ENCODE measurements around the gene DGKE. TPM values are rescaled to one million over a fixed set of nuclear protein-coding genes. Genes with fewer than 3 reads are reported as not detected.

Gene DGKE
- 10 to 100 TPM in 1 of 4 donors, 1 to 10 TPM in 3; 1.7 to 10.7 (median 7.9) TPM for total RNA-seq

GRCh38 chr17:56833809-56834379 lies at the start of gene DGKE, which contains the start of gene C17orf67:
Gene DGKE, plus strand, starts transcription at chr17:56834151. Its CDS starts 645 bp downstream, at chr17:56834796.
Gene C17orf67, minus strand, starts transcription at chr17:56833920. Its CDS starts 18,110 bp downstream, at chr17:56815810.
- H3K9me3 ChIP-seq = no peaks in the 10 kb centered on the region
- DNase-seq = peak; percentile 89
- H3K4me3 ChIP-seq = peak within 1 kb of the TSS; percentile 67 to 81 (median 74)
- 2% methylated on average over 12 of the region's 66 CpGs; no CpG with 5 or more reads in 1 of the 2 donors for WGBS, 2 donors
- H3K36me3 ChIP-seq = peaks cover 0 to 9% (median 0%) of the 10 kb centered on the region in 3 donors
- peak in 2 of 4 donors; percentile 29 to 77 for TF ChIP-seq POLR2A (IDR thresholded peaks at IDR 0.05)
- peak in 1 of 6 experiments; percentile 4 for TF ChIP-seq CTCF (IDR thresholded peaks at IDR 0.05)
- H3K27ac ChIP-seq = peak within 1 kb of the TSS; percentile 80 to 93 (median 90)
- intact Hi-C loops (cut with DNase I) = no loop called here
- H3K27me3 ChIP-seq = no peaks in the 10 kb centered on the region
- peaks cover 0 to 55% (median 22%) of the 10 kb centered on the region in 3 donors for H3K4me1 ChIP-seq

DNA sequence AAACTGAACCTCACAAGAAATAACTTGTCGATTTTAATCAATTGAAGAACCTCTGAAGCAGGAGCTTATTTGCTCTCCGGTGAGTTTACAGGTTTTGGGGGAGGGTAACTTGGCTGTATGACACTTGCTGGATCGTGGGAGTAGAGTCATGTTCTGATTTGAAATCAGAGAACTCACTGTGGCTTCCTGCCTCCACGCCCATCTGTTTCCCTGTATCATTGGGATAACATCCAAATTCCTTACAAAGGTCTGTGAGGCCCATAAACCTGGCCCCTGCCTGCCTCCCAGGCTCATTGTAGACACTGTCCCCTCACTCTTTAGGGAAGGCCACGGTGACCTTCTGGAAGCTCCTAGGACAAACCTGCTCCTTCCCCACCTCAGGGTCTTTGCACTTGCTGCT lies 48.5 kb upstream of the DGKE start:
- peaks cover 0 to 16% (median 0%) of the 10 kb centered on the region in 4 donors for H3K27me3 ChIP-seq
- no peaks in the 10 kb centered on the region for H3K36me3 ChIP-seq
- H3K27ac ChIP-seq = no peak overlapping the region
- DNase-seq = no peak
- H3K9me3 ChIP-seq = no peaks in the 10 kb centered on the region
- intact Hi-C loops (cut with DNase I) = no loop called here
- H3K4me1 ChIP-seq = peaks cover 0 to 32% (median 6%) of the 10 kb centered on the region in 3 donors
- H3K4me3 ChIP-seq = no peak overlapping the region
- WGBS, 2 donors = 29 to 46% methylated on average over 5 of the region's 5 CpGs
- TF ChIP-seq CTCF (IDR thresholded peaks at IDR 0.05) (no peak), POLR2A (IDR thresholded peaks at IDR 0.05) (no peak)

GRCh38 chr17:56785997-56786680 lies 47.8 kb upstream of the DGKE start:
- no peak for DNase-seq
- Histone ChIP-seq H3K9me3 (no peaks in the 10 kb centered on the region), H3K27me3 (peaks cover 0 to 8% (median 0%) of the 10 kb centered on the region in 4 donors), H3K36me3 (no peaks in the 10 kb centered on the region), H3K4me1 (peaks cover 0 to 28% (median 6%) of the 10 kb centered on the region in 3 donors), H3K27ac (no peak overlapping the region), H3K4me3 (no peak overlapping the region)
- 66 to 89% methylated on average over 9 of the region's 9 CpGs for whole genome bisulfite sequencing, 2 donors
- intact Hi-C loops (cut with DNase I) = no loop called here
- TF ChIP-seq CTCF (IDR thresholded peaks at IDR 0.05) (no peak), POLR2A (IDR thresholded peaks at IDR 0.05) (no peak)

GRCh38 chr17:56786989-56787482 lies 46.9 kb upstream of the DGKE start:
- Histone ChIP-seq H3K36me3 (no peaks in the 10 kb centered on the region), H3K4me1 (peaks cover 0 to 28% (median 6%) of the 10 kb centered on the region in 3 donors), H3K9me3 (no peaks in the 10 kb centered on the region), H3K27ac (peak overlapping the region in 2 of 4 donors; percentile 6 to 57), H3K4me3 (no peak overlapping the region), H3K27me3 (no peaks in the 10 kb centered on the region)
- intact Hi-C loops (cut with DNase I) = no loop called here
- TF ChIP-seq CTCF (IDR thresholded peaks at IDR 0.05) (no peak), POLR2A (IDR thresholded peaks at IDR 0.05) (no peak)
- WGBS, 2 donors = 25 to 43% methylated on average over 7 of the region's 7 CpGs
- no peak for DNase-seq

GRCh38 chr17:56792267-56792666 lies 41.7 kb upstream of the DGKE start:
- TF ChIP-seq POLR2A (IDR thresholded peaks at IDR 0.05) (no peak), CTCF (IDR thresholded peaks at IDR 0.05) (no peak)
- 83 to 95% methylated on average over 1 of the region's 1 CpG for WGBS, 2 donors
- no peak for DNase-seq
- intact Hi-C loops (cut with DNase I) = no loop called here
- H3K36me3 ChIP-seq = no peaks in the 10 kb centered on the region
- peaks cover 0 to 3% (median 0%) of the 10 kb centered on the region in 3 donors for H3K4me1 ChIP-seq
- H3K9me3 ChIP-seq = no peaks in the 10 kb centered on the region
- no peak overlapping the region for H3K27ac ChIP-seq
- H3K27me3 ChIP-seq = no peaks in the 10 kb centered on the region
- H3K4me3 ChIP-seq = no peak overlapping the region

All from esophagus squamous epithelium (tissue), 5 donors.